Osteoblast (primary cell): ENCODE measurements around the gene TTLL7. TPM values are rescaled to one million over a fixed set of nuclear protein-coding genes. Genes with fewer than 3 reads are reported as not detected.
"Not testable (repeated sequence)": the region's sequence is repeated elsewhere in the genome, so short reads cannot be mapped to it uniquely, and the experiment has no call there.

Experiments
- DNase-seq: peaks from one replicate; pipeline ENCODE4 v3.0.0; 2011; ENCODE audit warnings: low spot score, mixed read lengths; ENCODE audit not compliant: insufficient read length; ENCODE audit errors: missing footprints
- H2AFZ ChIP-seq: 2 replicates; pipeline ENCODE4 v1.6.0; 2011; ENCODE audit warnings: mild to moderate bottlenecking, low read length
- H3K27ac ChIP-seq: 2 replicates; pipeline ENCODE4 v1.5.1; 2011; ENCODE audit warnings: mild to moderate bottlenecking, low read depth, low read length, moderate library complexity
- H3K27me3 ChIP-seq: 2 replicates; pipeline ENCODE4 v1.6.0; 2012; ENCODE audit warnings: mild to moderate bottlenecking, control low read depth, inconsistent platforms, low read length, moderate library complexity; ENCODE audit not compliant: insufficient read depth
- H3K36me3 ChIP-seq: 2 replicates; pipeline ENCODE4 v1.5.1; 2011; ENCODE audit warnings: mild to moderate bottlenecking, low read length, control low read depth, moderate library complexity; ENCODE audit not compliant: insufficient read depth
- H3K4me1 ChIP-seq: 2 replicates; pipeline ENCODE4 v1.5.1; 2011; ENCODE audit warnings: mild to moderate bottlenecking, low read length, control low read depth, moderate library complexity; ENCODE audit not compliant: insufficient read depth
- H3K4me2 ChIP-seq: 2 replicates; pipeline ENCODE4 v1.6.0; 2011; ENCODE audit warnings: mild to moderate bottlenecking, low read length; ENCODE audit not compliant: insufficient read depth
- H3K4me3 ChIP-seq: fragments of 200-600 bp; sonication (generic); 3 replicates; pipeline ENCODE4 v1.5.1; 2012; ENCODE audit warnings: mild to moderate bottlenecking, low read length, inconsistent platforms; ENCODE audit not compliant: insufficient read depth
- H3K79me2 ChIP-seq: 2 replicates; pipeline ENCODE4 v1.6.0; 2012; ENCODE audit warnings: mild to moderate bottlenecking, low read length, control low read depth, inconsistent platforms; ENCODE audit not compliant: insufficient read depth
- H3K9me3 ChIP-seq: 2 replicates; pipeline ENCODE4 v1.5.1; 2011; ENCODE audit warnings: low read depth, low read length, control low read depth
- H4K20me1 ChIP-seq: 2 replicates; pipeline ENCODE4 v1.6.0; 2012; ENCODE audit warnings: mild to moderate bottlenecking, low read length, control low read depth; ENCODE audit not compliant: insufficient read depth
- CTCF ChIP-seq: IDR thresholded peaks from 2 replicates; pipeline ENCODE4 v1.5.1; 2011; ENCODE audit warnings: mild to moderate bottlenecking, low read depth, low read length, moderate library complexity; ENCODE audit errors: extremely low read depth
- total RNA-seq: library from RNA; depleted of rRNA; stranded (reverse); fragments of >200 nt; gene quantifications from 2 replicates; pipeline ENCODE4 v1.2.3, GENCODE V29; 2012

TTLL7 gene
- total RNA-seq, 1 donor: 13.8 TPM

- H3K4me2 ChIP-seq: no peak overlapping the region
- H3K4me1 ChIP-seq: no peaks in the 10 kb centered on the region
- no peak overlapping the region for H3K27ac ChIP-seq
- H3K79me2 ChIP-seq: no peaks in the 10 kb centered on the region
- H3K36me3 ChIP-seq: no peaks in the 10 kb centered on the region
- no peak overlapping the region for H2AFZ ChIP-seq
- H4K20me1 ChIP-seq: no peaks in the 10 kb centered on the region
- H3K9me3 ChIP-seq: no peaks in the 10 kb centered on the region
- no peak overlapping the region for H3K4me3 ChIP-seq
- DNase-seq: no peak
- H3K27me3 ChIP-seq: no peaks in the 10 kb centered on the region
- no peak for TF ChIP-seq CTCF
These were observed 4.8 kb downstream of the TTLL7 start for GRCh38 chr1:83994111-83994510.

GRCh38 chr1:83990734-83991133, 8.2 kb downstream of the TTLL7 start:
- H3K9me3 ChIP-seq: no peaks in the 10 kb centered on the region

GRCh38 chr1:83985048-83985447, 13.9 kb downstream of the TTLL7 start:
- DNase-seq: no peak
- H3K9me3 ChIP-seq: no peaks in the 10 kb centered on the region
- no peaks in the 10 kb centered on the region for H3K36me3 ChIP-seq
- TF ChIP-seq CTCF: no peak
- no peaks in the 10 kb centered on the region for H3K4me1 ChIP-seq
- H3K4me2 ChIP-seq: no peak overlapping the region
- no peaks in the 10 kb centered on the region for H4K20me1 ChIP-seq
- H2AFZ ChIP-seq: no peak overlapping the region
- no peak overlapping the region for H3K27ac ChIP-seq
- H3K27me3 ChIP-seq: no peaks in the 10 kb centered on the region
- H3K79me2 ChIP-seq: no peaks in the 10 kb centered on the region
- H3K4me3 ChIP-seq: no peak overlapping the region

More at GRCh38 chr1:83990734-83991133, 8.2 kb downstream of the TTLL7 start:
- Histone ChIP-seq H3K4me3 (no peak overlapping the region), H3K27me3 (no peaks in the 10 kb centered on the region), H3K27ac (no peak overlapping the region), H2AFZ (no peak overlapping the region), H3K4me1 (no peaks in the 10 kb centered on the region), H3K79me2 (no peaks in the 10 kb centered on the region), H3K36me3 (no peaks in the 10 kb centered on the region), H3K4me2 (no peak overlapping the region), H4K20me1 (no peaks in the 10 kb centered on the region)
- TF ChIP-seq CTCF: no peak
- no peak for DNase-seq

GRCh38 chr1:83983918-83984317, 15.0 kb downstream of the TTLL7 start:
- not testable (repeated sequence) for H3K9me3 ChIP-seq, H3K27me3 ChIP-seq, H3K36me3 ChIP-seq, H3K27ac ChIP-seq, DNase-seq, H4K20me1 ChIP-seq, H3K4me2 ChIP-seq, H3K4me3 ChIP-seq, H3K4me1 ChIP-seq, H3K79me2 ChIP-seq, H2AFZ ChIP-seq
